ENCODE measurements around the gene CSKMT.
"Not testable (repeated sequence)": the region's sequence is repeated elsewhere in the genome, so short reads cannot be mapped to it uniquely, and the experiment has no call there.

The CSKMT gene

DNA sequence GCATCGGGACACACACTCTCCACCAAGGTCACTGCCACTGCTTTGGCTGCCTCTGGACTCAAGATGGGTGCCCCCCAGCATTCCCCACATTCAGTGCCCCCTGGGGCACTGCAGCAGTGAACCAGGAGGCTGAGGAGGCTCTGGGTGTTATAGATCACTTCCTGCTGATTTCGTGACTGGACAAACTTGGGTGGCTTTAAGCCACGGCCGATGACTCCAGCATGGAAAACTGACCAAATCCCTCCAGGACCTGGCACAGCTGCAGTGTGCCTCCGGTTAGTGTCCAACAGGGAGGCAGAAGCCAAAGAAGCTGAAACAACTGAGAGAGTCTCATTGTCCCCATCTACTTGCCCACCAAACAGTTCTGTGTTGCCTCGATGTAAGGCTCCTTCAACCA is 17.5 kb upstream of the CSKMT start:
- FAIRE-seq: no peak
- DNase-seq (ENCODE audit: insufficient read length, low spot score): no peak
- no peak for TF ChIP-seq POLR2A (IDR thresholded peaks at IDR 0.05; ENCODE audit: low read depth, low read length)

DNA sequence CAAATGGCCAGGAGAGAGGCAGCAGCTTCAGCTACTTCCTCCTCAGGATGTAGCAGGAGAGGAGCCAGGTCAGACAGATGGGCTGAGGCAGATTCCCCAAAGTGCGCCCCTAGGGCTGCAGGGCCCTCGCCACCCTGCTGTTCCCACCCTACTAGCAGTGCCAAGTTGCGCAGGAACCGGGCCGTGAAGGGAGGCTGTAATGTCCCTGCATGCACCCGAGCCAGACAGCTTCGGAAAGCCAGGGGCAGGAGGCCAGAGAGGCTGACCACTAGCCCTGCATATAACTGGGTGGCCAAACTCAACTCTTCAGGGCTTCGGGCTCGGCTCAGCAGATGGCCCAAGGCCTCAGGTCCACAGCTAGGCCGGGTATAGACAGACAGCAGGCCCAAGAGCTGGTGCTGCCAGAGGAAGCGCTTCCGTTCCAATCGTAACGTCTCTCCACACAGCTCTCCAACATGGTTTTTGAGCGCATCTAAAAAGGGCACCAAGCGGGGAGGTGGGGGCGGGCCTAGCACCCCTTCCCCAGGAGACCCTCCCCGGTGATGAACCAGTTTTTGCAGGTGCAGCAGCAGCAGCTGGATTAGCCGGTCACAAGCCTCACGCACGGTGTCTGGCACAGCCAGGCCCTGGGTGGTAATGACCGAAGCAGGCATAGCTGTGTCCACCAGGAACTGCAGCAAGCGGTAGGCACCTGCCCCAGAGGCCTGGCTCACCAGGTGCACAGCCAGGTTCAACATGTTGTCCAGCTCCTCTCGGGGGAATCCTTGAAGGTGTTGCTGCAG is 16.7 kb upstream of the CSKMT start:
- DNase-seq (ENCODE audit: insufficient read length, low spot score) (no peak), FAIRE-seq (no peak)
- no peak for TF ChIP-seq POLR2A (IDR thresholded peaks at IDR 0.05; ENCODE audit: low read depth, low read length)

DNA sequence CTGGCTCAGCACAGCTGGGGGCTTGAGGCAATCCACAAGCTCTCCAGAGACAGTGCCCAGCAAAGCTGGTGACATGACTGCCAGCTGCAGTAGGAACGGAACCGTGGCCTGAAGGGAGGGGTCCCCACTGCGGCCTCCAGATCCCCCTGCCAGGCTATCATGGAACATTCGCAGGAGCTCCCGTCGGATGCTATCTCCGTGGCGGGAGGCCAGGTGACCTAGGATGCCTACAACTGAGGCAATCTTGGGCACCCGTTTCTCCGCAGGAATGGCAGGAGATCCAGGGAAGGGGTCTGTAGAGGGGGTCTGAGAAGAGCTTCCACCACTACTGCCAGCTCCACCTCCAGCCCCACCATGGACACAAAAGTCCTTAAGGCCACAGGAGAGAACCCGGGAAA is 16.1 kb upstream of the CSKMT start:
- no peak for DNase-seq (ENCODE audit: insufficient read length, low spot score)
- no peak for TF ChIP-seq POLR2A (IDR thresholded peaks at IDR 0.05; ENCODE audit: low read depth, low read length)
- FAIRE-seq: no peak

DNA sequence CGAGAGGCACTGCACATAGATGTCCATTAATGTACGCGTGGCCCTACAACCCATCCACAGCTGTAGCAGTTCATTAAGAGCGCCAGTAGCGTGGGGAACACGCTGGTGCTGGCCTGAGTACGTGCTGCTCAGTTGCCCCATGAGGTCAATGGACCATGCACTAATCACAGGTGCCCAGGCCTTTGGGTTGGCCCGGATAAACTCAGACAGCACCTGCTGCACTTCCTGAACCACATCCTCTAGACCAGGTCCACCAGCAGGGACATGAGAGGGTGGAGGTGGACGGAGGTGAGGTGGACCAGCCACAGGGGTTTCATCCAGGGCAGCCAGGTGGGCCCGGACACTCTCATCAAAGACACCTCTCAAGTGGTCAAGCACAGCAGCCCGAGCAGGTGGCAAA is 15.6 kb upstream of the CSKMT start:
- FAIRE-seq: no peak
- no peak for TF ChIP-seq POLR2A (IDR thresholded peaks at IDR 0.05; ENCODE audit: low read depth, low read length)
- no peak for DNase-seq (ENCODE audit: insufficient read length, low spot score)

DNA sequence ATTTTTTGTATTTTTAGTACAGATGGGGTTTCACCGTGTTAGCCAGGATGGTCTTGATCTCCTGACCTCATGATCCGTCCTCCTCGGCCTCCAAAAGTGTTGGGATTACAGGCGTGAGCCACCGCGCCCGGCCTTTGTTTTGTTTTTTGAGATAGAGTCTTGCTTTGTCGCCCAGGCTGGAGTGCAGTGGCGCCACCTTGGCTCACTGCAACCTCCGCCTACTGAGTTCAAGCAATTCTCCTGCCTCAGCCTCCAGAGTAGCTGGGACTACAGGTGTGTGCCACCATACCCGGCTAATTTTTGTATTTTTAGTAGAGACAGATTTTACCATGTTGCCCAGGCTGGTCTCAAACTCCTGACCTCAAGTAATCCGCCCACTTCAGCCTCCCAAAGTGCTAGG is 14.8 kb upstream of the CSKMT start:
- FAIRE-seq; DNase-seq (ENCODE audit: insufficient read length, low spot score): not testable (repeated sequence)

DNA sequence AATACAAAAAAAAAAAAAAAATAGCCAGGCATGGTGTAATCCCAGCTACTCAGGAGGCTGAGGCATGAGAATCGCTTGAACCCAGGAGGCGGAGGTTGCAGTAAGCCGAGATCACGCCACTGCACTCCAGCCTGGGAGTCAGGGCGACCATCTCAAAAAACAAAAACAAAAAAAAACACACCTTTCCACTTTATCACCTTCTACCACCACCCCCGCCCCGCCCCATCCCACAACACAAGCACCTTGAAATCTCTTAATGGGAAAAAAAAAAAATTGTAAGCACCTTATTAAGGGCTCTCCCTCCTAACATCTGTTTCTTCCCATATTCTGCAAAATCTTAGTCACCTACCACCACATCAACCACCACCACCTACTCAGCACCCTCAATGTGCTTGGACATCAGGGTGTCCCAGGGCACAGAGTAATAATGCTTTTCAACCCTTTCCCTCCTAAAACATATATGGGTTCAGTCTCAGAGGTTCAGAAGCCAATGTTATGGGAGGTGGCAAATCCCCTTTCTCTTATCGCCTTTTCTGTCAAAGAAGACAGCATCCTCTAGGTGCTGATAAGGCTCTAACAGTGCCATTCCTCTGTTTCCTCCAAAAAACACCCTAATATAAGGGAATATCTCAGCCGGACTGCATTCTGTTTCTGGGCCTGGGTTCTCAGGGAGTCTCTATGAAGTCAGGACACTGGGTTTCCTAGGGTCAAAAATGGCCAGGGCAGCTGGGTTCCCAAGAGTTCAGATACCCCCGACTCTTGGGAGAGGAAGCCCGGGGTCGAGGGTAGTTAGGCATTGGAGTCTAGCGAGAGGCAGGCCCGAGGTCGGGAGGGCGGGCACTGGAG is 12.7 kb upstream of the CSKMT start:
- TF ChIP-seq POLR2A (IDR thresholded peaks at IDR 0.05; ENCODE audit: low read depth, low read length): no peak
- FAIRE-seq (no peak), DNase-seq (ENCODE audit: insufficient read length, low spot score) (no peak)

DNA sequence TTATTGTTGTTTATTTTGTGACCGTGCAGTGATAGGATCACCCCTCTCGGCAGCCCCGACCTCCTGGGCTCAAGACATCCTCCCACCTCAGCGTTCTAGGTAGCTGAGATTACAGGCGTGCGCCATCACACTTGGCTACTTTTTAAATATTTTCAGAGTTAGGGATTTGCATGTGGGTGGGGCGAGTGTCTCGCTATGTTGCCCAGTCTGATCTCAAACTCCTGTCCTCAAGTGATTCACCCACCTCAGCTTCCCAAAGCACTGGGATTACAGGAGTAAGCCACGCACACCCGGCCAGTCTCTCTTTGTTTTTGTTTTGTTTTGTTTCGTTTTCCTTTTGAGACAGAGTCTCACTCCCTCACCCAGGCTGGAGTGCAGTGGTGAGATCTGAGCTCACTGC is 10.8 kb upstream of the CSKMT start:
- TF ChIP-seq POLR2A (IDR thresholded peaks at IDR 0.05; ENCODE audit: low read depth, low read length): no peak
- DNase-seq (ENCODE audit: insufficient read length, low spot score) (no peak), FAIRE-seq (no peak)

DNA sequence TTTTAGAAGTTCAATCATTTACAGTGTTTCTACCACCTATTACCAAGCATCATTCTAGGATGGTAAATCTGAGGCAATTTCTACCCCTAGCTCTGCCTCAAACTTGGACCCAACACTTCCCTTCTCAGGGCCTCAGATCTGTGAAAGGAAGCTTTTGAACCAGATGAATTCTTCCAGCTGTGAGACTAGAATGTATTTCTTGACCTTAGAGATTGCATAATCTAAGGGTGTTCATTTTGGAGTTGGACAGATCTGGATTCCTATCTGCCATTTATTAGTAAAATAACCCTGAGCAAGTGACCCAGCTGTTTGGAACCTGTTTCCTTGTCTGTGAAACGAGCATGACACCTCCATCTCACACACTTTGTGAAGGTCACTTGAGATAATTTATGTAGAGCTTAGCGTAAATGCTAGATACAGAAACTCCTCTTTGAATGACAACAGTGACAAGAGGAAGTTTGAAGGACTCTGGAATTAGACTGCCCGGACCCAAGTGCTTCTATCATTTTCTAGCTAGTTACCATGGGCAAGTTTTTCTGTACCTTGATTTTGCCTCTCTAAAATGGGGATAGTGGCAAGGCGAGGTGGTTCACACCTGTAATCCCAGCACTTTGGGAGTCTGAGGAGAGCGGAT is 8.2 kb upstream of the CSKMT start:
- DNase-seq (ENCODE audit: insufficient read length, low spot score) (no peak), FAIRE-seq (no peak)
- no peak for TF ChIP-seq POLR2A (IDR thresholded peaks at IDR 0.05; ENCODE audit: low read depth, low read length)

DNA sequence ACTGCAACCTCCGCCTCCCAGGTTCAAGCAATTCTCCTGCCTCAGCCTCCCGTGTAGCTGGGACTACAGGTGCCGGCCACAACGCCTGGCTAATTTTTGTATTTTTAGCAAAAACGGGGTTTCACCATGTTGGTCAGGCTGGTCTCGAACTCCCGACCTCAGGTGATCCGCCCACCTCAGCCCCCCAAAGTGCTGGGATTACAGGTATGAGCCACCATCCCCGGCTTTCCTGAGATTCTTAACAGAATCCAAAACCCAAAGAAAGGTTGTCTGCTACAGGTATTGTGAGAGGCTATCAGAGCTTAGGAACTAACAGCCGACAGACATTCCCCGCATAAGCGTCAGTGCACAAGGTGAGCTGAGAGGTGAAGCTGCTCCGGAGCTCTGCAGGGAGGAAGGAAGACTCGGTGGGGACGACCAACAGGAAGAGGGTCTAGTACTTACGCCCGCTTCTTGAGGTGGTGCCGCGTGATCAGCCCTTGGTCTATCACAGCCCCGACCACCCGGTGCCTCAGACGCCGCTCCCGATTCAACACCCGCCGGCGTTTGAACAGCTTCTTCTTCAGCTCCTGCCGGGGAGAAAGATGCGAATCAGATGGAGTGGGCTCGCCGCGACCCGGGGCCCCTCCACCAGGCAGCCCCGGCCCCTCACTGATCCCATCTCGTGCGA is 572 bp upstream of the CSKMT start:
- DNase-seq (ENCODE audit: insufficient read length, low spot score): peak; percentile 42
- no peak for FAIRE-seq

DNA sequence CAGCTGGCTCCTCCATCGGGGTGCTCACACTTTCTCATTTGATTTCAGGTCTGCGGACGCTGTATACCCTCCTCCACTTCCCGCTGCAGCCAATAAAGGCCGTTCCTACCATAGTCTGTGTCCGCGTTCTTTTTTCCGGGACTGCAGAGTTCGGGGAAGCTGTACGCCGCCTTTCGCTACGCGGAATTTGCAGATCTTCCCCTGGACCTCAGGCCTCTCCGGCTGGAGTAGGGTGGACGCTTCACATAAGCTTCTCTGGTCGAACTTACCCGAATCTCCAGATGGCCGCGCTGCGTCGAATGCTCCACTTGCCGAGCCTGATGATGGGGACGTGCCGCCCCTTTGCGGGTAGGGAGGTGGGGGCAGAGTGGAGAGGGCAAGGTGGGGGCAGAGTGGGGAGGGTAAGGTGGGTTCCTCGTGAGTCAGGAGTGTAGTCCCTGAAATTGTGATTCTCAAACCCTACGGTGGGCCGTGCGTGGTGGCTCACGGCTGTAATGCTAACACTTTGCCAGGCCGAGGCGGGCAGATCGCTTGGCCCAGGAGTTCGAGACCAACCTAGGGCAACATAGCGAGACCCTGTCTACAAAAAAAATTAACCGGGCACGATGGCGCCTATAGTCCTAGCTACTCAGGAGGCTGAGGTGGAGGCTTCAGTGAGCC is 617 bp downstream of the CSKMT start:
- FAIRE-seq: no peak
- no peak for DNase-seq (ENCODE audit: insufficient read length, low spot score)
- peak; percentile 31 for TF ChIP-seq POLR2A (IDR thresholded peaks at IDR 0.05; ENCODE audit: low read depth, low read length)

More for the DNA sequence above, 572 bp upstream of the CSKMT start:
- TF ChIP-seq POLR2A (IDR thresholded peaks at IDR 0.05; ENCODE audit: low read depth, low read length): no peak

DNA sequence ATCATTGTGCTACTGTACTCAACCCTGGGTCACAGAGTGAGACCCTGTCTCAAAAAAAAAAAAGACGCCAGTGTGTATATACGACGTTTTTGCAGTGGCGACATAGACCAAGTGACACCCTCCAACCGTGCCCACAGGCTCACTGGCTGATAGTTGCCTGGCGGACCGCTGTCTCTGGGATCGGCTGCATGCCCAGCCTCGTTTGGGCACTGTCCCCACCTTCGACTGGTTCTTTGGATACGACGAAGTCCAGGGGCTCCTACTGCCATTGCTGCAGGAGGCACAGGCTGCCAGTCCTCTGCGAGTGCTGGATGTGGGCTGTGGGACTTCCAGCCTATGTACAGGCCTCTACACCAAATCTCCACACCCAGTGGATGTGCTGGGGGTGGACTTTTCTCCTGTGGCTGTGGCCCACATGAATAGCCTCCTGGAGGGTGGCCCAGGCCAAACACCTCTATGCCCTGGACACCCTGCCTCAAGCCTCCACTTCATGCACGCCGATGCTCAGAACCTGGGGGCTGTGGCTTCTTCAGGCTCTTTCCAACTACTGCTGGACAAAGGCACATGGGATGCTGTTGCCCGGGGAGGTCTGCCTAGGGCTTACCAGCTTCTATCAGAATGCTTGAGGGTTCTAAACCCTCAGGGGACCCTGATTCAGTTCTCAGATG is 1.3 kb downstream of the CSKMT start:
- TF ChIP-seq POLR2A (IDR thresholded peaks at IDR 0.05; ENCODE audit: low read depth, low read length): no peak; the same call in 1 of the 2 replicates
- FAIRE-seq (no peak), DNase-seq (ENCODE audit: insufficient read length, low spot score) (no peak)

DNA sequence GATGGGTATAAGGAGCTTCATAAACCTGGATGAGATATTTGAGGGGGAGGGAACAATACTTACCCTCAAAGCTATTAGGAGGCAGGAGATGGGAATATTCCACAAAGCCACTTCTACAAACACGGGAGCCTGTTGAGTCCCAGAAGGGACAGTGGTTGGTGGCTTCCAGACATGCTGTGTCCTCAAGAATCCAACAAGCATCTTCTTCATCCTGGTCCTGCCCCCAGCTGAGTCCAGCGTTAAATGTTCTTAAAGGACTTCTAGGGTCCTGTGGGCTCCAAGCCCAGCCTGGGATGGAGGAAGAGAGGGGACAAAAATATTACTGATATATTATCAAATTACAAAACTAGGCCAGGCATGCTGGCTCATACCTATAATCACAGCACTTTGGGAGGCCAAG is 2.3 kb downstream of the CSKMT start:
- no peak for FAIRE-seq

More for the DNA sequence above, 2.3 kb downstream of the CSKMT start:
- no peak for DNase-seq (ENCODE audit: insufficient read length, low spot score)
- TF ChIP-seq POLR2A (IDR thresholded peaks at IDR 0.05; ENCODE audit: low read depth, low read length): no peak

Data from H54 (cell line).